H9 (cell line): ENCODE data around the gene MIEF2. TPM values are rescaled to one million over a fixed set of nuclear protein-coding genes. Genes with fewer than 3 reads are reported as not detected.

Experiments
- DNase-seq: peaks from one replicate; pipeline ENCODE4 v3.0.0-alpha.2; 2017
- H2AFZ ChIP-seq: one replicate; pipeline ENCODE4 v1.6.1; 2013; ENCODE audit warnings: mild to moderate bottlenecking, low read length, control low read depth, moderate library complexity
- H2AK5ac ChIP-seq: 2 replicates; pipeline ENCODE4 v1.6.1; 2013; ENCODE audit warnings: low read length, control low read depth, mixed read lengths; ENCODE audit not compliant: insufficient read length
- H2BK120ac ChIP-seq: one replicate; pipeline ENCODE4 v1.6.1; 2013; ENCODE audit warnings: low read depth, mild to moderate bottlenecking, low read length, control low read depth, inconsistent platforms; ENCODE audit not compliant: poor library complexity, severe bottlenecking
- H2BK12ac ChIP-seq: 2 replicates; pipeline ENCODE4 v1.6.1; 2013; ENCODE audit warnings: low read length, control low read depth, mixed read lengths, low read depth; ENCODE audit not compliant: insufficient read length
- H2BK15ac ChIP-seq: 2 replicates; pipeline ENCODE4 v1.6.1; 2013; ENCODE audit warnings: low read depth, low read length, control low read depth
- H2BK20ac ChIP-seq: one replicate; pipeline ENCODE4 v1.6.1; 2013; ENCODE audit warnings: low read depth, mild to moderate bottlenecking, low read length, control low read depth, inconsistent platforms; ENCODE audit not compliant: poor library complexity, severe bottlenecking
- H2BK5ac ChIP-seq: 2 replicates; pipeline ENCODE4 v1.6.1; 2013; ENCODE audit warnings: low read length, control low read depth, mixed read lengths; ENCODE audit not compliant: insufficient read length
- H3K14ac ChIP-seq: 2 replicates; pipeline ENCODE4 v1.6.1; 2013; ENCODE audit warnings: low read length, control low read depth; ENCODE audit not compliant: insufficient read depth
- H3K18ac ChIP-seq: 2 replicates; pipeline ENCODE4 v1.6.1; 2013; ENCODE audit warnings: low read depth, mild to moderate bottlenecking, mixed read lengths, low read length, control low read depth; ENCODE audit not compliant: insufficient read length
- H3K23ac ChIP-seq: 2 replicates; pipeline ENCODE4 v1.6.1; 2013; ENCODE audit warnings: low read length, control low read depth, mixed read lengths, low read depth; ENCODE audit not compliant: insufficient read length
- H3K23me2 ChIP-seq: 2 replicates; pipeline ENCODE4 v1.6.1; 2013; ENCODE audit warnings: low read depth, mild to moderate bottlenecking, mixed read lengths, low read length, control low read depth; ENCODE audit not compliant: insufficient read length, poor library complexity, severe bottlenecking
- H3K27ac ChIP-seq: 2 replicates; pipeline ENCODE4 v1.5.1; 2013; ENCODE audit warnings: low read length, control low read depth, mixed read lengths, low read depth; ENCODE audit not compliant: insufficient read length
- H3K27me3 ChIP-seq: 2 replicates; pipeline ENCODE4 v1.6.1; 2013; ENCODE audit warnings: low read length, control low read depth, inconsistent platforms; ENCODE audit not compliant: insufficient read depth
- H3K4ac ChIP-seq: 2 replicates; pipeline ENCODE4 v1.6.1; 2013; ENCODE audit warnings: low read depth, mild to moderate bottlenecking, control low read depth, inconsistent platforms, low read length, moderate library complexity
- H3K4me1 ChIP-seq: 2 replicates; pipeline ENCODE4 v1.6.1; 2013; ENCODE audit warnings: low read length, control low read depth, inconsistent platforms; ENCODE audit not compliant: insufficient read depth
- H3K4me2 ChIP-seq: 2 replicates; pipeline ENCODE4 v1.6.1; 2013; ENCODE audit warnings: low read length, control low read depth, mixed read lengths; ENCODE audit not compliant: insufficient read length, insufficient read depth
- H3K56ac ChIP-seq: 2 replicates; pipeline ENCODE4 v1.6.1; 2013; ENCODE audit warnings: low read depth, mild to moderate bottlenecking, mixed read lengths, low read length, control low read depth; ENCODE audit not compliant: insufficient read length
- H3K79me1 ChIP-seq: 2 replicates; pipeline ENCODE4 v1.6.1; 2013; ENCODE audit warnings: low read depth, mild to moderate bottlenecking, moderate library complexity, low read length, control low read depth, inconsistent platforms; ENCODE audit not compliant: insufficient read depth, poor library complexity, severe bottlenecking
- H3K79me2 ChIP-seq: 2 replicates; pipeline ENCODE4 v1.6.1; 2013; ENCODE audit warnings: low read length, control low read depth, inconsistent platforms; ENCODE audit not compliant: insufficient read depth
- H3K9ac ChIP-seq: 2 replicates; pipeline ENCODE4 v1.6.1; 2013; ENCODE audit warnings: low read length, control low read depth, mixed read lengths; ENCODE audit not compliant: insufficient read length; ENCODE audit errors: extremely low read depth
- H3K9me3 ChIP-seq: one replicate; pipeline ENCODE4 v1.6.1; 2013; ENCODE audit warnings: low read depth, low read length, inconsistent platforms; ENCODE audit not compliant: control insufficient read depth
- H3T11ph ChIP-seq: one replicate; pipeline ENCODE4 v1.6.1; 2013; ENCODE audit warnings: mild to moderate bottlenecking, low read length, control low read depth, inconsistent platforms
- H4K20me1 ChIP-seq: one replicate; pipeline ENCODE4 v1.6.1; 2013; ENCODE audit not compliant: control insufficient read depth, insufficient read length, insufficient read depth
- H4K5ac ChIP-seq: 2 replicates; pipeline ENCODE4 v1.6.1; 2013; ENCODE audit warnings: low read depth, mild to moderate bottlenecking, mixed read lengths, low read length, control low read depth; ENCODE audit not compliant: insufficient read length
- H4K8ac ChIP-seq: replicated peaks from 2 replicates; pipeline ENCODE4 v1.6.1; 2013; ENCODE audit warnings: low read length, control low read depth, mixed read lengths, low read depth; ENCODE audit not compliant: insufficient read length
- H4K91ac ChIP-seq: 2 replicates; pipeline ENCODE4 v1.6.1; 2013; ENCODE audit warnings: low read depth, mild to moderate bottlenecking, moderate library complexity, mixed read lengths, low read length, control low read depth; ENCODE audit not compliant: insufficient read length
- H3K27ac Mint-ChIP-seq, 3 experiments: 2 replicates in 2 of 3; 3 replicates in 1 of 3; pipeline ENCODE4 v1.8.0; 2020 to 2021; ENCODE audit warnings: mixed read lengths in 3 of 3, mild to moderate bottlenecking in 1 of 3, moderate library complexity in 1 of 3
- H3K27me3 Mint-ChIP-seq: 2 replicates; pipeline ENCODE4 v1.8.0; 2021; ENCODE audit warnings: low read depth, mild to moderate bottlenecking, moderate library complexity, mixed read lengths
- H3K36me3 Mint-ChIP-seq, 3 experiments: 2 replicates in 2 of 3; 3 replicates in 1 of 3; pipeline ENCODE4 v1.8.0; 2020 to 2021; ENCODE audit warnings: low read depth in 3 of 3, mixed read lengths in 3 of 3; ENCODE audit not compliant: insufficient read depth in 1 of 3
- H3K4me1 Mint-ChIP-seq, 2 experiments: 2 replicates each; pipeline ENCODE4 v1.8.0; 2020; ENCODE audit warnings: mixed read lengths in 2 of 2
- H3K4me3 Mint-ChIP-seq, 2 experiments: 2 replicates in 1 of 2; 3 replicates in 1 of 2; pipeline ENCODE4 v1.8.0; 2020 to 2021; ENCODE audit warnings: mild to moderate bottlenecking in 2 of 2, mixed read lengths in 2 of 2, moderate library complexity in 1 of 2
- H3K9me3 Mint-ChIP-seq, 2 experiments: 2 replicates in 1 of 2; 3 replicates in 1 of 2; pipeline ENCODE4 v1.8.0; 2020; ENCODE audit warnings: mild to moderate bottlenecking in 2 of 2, mixed read lengths in 2 of 2, moderate library complexity in 1 of 2
- CTCF ChIP-seq: fragments of 200-600 bp; sonication (generic); conservative IDR thresholded peaks from 3 replicates; pipeline ENCODE4 v1.8.0; 2021; ENCODE audit warnings: antibody characterized with exemption, mild to moderate bottlenecking
- WGBS: extraction: QIAGEN DNeasy Blood & Tissue Kit; methylation state at CpG from one replicate; pipeline ENCODE4 v1.1.7; 2013; ENCODE audit warnings: missing lambda C conversion rate, low lambda C conversion rate, mixed read lengths; ENCODE audit not compliant: insufficient read length; ENCODE audit errors: extremely low coverage; 5-methylcytosine and 5-hydroxymethylcytosine counted together
- total RNA-seq: library from RNA; stranded (reverse); gene quantifications from 2 replicates; pipeline ENCODE4 v1.2.1, GENCODE V29; 2021

The MIEF2 gene
- total RNA-seq, 1 experiment from 2014 or later, result 10.3 TPM

- peak within 1 kb of the TSS; percentile 100 for H3K4me2 ChIP-seq
Measured at GRCh38 chr17:18314731-18315561, 54.5 kb downstream of the MIEF2 start, which contains the start of the genes SMCR8 and TOP3A. SMCR8 (plus strand) TSS chr17:18315293; CDS start chr17:18315790, 497 bp downstream. TOP3A (minus strand) TSS chr17:18314994; CDS start chr17:18314778, 216 bp downstream.

More at GRCh38 chr17:18314731-18315561, 54.5 kb downstream of the MIEF2 start, which contains the start of the genes SMCR8 and TOP3A:
- H4K5ac ChIP-seq, result no peak within 1 kb of the TSS
- no peak within 1 kb of the TSS for H3K56ac ChIP-seq
- no peak within 1 kb of the TSS for H4K91ac ChIP-seq
- Mint-ChIP-seq H3K4me3 (peak within 1 kb of the TSS; percentile 98 to 100), H3K9me3 (no peaks in the 10 kb centered on the region; a peak in 2 of 5 replicates), H3K27ac (peak within 1 kb of the TSS; percentile 100), H3K27me3 (no peaks in the 10 kb centered on the region), H3K36me3 (peaks cover 30 to 59% (median 58%) of the 10 kb centered on the region in 3 experiments; a peak in 6 of 7 replicates), H3K4me1 (peaks cover 42 to 46% of the 10 kb centered on the region in 2 experiments)
- no peak within 1 kb of the TSS for H4K8ac ChIP-seq
- peaks cover 2% of the 10 kb centered on the region; the same call in 1 of the 2 replicates for H3K4me1 ChIP-seq
- H2BK120ac ChIP-seq, result no peak within 1 kb of the TSS
- H2BK15ac ChIP-seq, result no peak within 1 kb of the TSS
- H3K9ac ChIP-seq, result peak within 1 kb of the TSS; percentile 87
- H3K79me1 ChIP-seq, result peaks cover 41% of the 10 kb centered on the region
- no CpG with 5 or more reads among the region's 78 CpGs for WGBS
- H3K9me3 ChIP-seq, result no peaks in the 10 kb centered on the region
- no peak within 1 kb of the TSS for H3T11ph ChIP-seq
- no peak within 1 kb of the TSS for H2BK12ac ChIP-seq
- no peak for TF ChIP-seq CTCF
- H4K20me1 ChIP-seq, result no peaks in the 10 kb centered on the region
- DNase-seq, result peak; percentile 99
- peak within 1 kb of the TSS; percentile 88 for H3K14ac ChIP-seq
- H3K4ac ChIP-seq, result no peak within 1 kb of the TSS
- peaks cover 15% of the 10 kb centered on the region for H3K23me2 ChIP-seq
- H3K18ac ChIP-seq, result peak within 1 kb of the TSS; percentile 87
- H2BK20ac ChIP-seq, result no peak within 1 kb of the TSS
- H2AK5ac ChIP-seq, result no peak within 1 kb of the TSS
- H3K27ac ChIP-seq, result peak within 1 kb of the TSS; percentile 36
- no peak within 1 kb of the TSS for H2AFZ ChIP-seq
- H3K79me2 ChIP-seq, result peaks cover 42% of the 10 kb centered on the region; the same call in 1 of the 2 replicates
- no peaks in the 10 kb centered on the region for H3K27me3 ChIP-seq
- H3K23ac ChIP-seq, result peak within 1 kb of the TSS; percentile 69
- no peak within 1 kb of the TSS for H2BK5ac ChIP-seq
